ENCODE results near the gene MRPL28. TPM values are rescaled to one million over a fixed set of nuclear protein-coding genes. Genes with fewer than 3 reads are reported as not detected.
"Not testable (repeated sequence)": the region's sequence is repeated elsewhere in the genome, so short reads cannot be mapped to it uniquely, and the experiment has no call there.

The MRPL28 gene
- polyA plus RNA-seq, 4 donors = 62.6 to 93.5 (median 80.6) TPM

- no peak for DNase-seq (ENCODE audit: low read depth in 4 of 4, low spot score in 2 of 4)
Observed at GRCh38 chr16:375212-375611, 4.9 kb upstream of the MRPL28 start.

DNA sequence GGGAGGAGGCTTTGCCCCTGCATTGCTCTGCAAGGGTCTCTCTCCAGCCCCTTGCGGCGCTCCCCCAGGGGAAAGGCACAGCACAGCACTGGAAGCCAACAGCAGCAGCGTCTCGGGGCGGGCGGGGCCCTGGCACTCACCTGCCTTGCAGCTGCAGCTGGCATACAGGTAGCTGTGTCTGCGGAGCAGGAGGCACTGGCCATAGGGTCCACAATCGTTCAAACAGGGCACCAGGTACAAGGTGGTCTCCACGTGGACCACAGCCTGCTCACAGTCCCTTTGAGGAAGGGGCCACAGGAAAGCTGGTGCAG is 4.2 kb upstream of the MRPL28 start:
- no peak for DNase-seq (ENCODE audit: low read depth in 4 of 4, low spot score in 2 of 4)

DNA sequence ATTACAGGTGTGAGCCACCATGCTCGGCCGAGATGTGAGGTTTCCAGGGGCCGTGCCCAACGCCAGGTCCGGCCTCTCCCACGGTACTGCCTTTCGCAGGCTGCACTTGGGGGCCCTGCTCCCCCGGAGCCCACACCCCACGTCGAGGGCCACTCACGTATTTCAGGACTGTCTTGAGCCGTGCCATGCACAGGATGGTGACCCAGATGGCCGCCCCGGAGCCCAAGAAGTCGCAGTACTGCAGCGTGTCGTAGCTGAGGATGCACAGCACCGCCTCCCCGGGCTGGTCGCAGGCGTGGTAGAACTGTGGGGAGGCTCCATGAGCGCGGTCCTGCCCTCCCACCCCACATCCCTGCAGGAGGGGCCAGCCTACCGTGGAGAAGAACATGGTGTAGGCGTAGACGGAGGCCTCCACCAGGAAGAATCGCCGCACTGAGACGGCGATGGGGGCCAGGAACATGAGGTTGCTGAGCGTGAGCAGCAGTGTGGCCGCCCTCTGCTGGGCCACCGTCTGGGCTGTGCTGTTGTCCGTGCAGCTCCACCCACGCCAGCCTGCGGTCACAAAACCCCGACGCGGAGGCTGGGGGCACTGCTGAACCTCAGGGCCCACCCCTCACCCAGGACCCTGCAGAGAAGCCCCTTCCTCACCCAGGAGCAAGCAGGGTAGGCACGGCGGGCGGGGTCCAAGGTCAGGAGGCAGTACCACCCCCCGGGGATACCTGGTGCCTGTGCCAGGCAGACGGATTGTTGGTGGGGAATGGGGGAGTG is 3.7 kb upstream of the MRPL28 start:
- no peak for DNase-seq (ENCODE audit: low read depth in 4 of 4, low spot score in 2 of 4)

- DNase-seq (ENCODE audit: low read depth in 4 of 4, low spot score in 2 of 4) = no peak
Observed at GRCh38 chr16:373020-373598, 2.8 kb upstream of the MRPL28 start.

- no peak for DNase-seq (ENCODE audit: low read depth in 4 of 4, low spot score in 2 of 4)
Observed at GRCh38 chr16:372302-372983, 2.1 kb upstream of the MRPL28 start.

DNA sequence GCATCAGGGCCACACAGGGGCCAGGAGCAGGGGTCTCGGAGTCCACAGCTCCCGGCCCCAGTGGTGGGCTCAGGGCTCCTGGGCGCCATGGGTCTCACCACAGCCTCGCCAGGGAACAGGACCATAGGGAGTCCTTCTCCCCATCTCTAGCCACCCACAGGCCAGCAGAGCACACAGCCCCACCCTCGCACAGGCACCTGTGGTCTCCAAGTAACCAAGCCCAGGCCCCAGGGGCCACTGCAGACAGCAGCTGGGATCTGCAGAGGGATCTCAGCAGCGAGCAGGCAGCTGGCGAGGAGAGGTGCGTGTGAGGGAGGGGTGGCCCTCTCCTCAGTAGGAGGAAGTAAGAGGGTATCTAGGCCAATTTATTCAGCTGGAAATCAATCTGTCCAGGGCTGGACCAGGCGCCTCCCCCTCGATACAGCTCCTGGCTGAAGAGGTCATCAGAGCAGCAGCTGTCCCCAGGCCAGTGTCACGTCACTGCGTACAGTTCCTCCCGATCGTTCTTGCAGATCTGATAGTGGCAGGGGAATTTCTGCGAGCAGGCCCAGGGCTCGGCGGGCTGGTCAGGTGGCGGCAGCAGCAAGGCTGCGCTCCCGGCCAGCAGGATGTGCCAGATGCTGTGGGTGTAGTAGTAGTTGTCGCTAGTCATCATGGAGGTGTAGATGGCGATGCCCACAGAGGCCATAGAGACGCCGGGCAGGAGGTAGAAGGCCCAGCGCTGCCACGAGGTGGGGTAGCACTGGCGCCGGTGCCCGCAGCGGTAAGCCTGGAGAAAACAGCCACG is 1.4 kb upstream of the MRPL28 start:
- no peak for DNase-seq (ENCODE audit: low read depth in 4 of 4, low spot score in 2 of 4)

DNA sequence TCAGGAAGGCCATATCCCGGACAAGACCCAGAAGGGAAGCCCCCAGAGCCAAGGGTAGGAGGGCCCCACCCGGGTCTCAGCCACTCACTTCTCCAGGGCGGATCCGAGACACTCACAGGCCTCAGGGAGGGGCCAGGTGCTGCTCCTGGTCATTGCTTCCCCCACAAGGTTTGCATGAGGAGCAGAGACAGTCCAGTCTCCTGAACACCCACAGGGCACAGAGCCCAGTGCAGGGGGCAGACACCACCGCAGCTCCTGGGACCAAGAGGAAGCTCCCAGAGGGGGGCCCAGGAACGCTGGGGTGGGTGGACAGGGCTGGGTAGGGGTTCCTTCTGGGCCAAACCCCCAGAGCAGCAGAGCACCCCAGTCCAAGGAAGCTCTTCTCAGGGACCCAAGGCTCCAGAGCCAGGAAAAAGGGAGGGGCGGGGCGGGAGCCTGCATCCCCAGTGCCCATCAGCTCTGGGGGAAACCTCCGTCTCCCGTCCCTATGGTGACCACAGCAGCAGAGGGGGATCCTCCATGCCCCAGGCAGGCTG is 709 bp upstream of the MRPL28 start:
- no peak for DNase-seq (ENCODE audit: low read depth in 4 of 4, low spot score in 2 of 4)

DNA sequence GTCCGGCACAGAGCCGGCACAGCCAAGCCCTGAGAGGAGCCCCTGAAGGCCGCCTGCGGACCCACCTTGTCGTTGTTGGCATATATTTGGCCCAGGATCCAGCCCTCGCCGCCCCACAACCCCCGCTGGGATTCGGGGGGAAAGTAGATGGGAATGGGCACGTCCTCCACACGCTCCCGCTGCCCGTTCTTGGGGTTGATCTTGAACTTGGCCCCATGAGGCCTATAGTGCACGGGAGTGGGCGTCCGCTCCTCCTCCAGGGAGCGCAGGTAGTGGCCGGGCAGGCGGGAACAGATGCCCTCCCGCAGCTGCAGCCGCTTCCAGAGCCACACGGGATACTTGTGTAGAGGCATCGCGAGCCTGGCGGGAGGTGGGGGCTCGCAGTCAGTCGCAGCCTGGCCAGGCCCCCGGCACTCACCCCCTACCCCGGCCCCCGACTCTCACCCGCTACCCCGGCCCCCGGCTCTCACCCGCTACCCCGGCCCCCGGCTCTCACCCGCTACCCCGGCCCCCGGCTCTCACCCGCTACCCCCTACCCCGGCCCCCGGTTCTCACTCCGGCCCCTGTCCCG is 387 bp downstream of the MRPL28 start:
- no peak for DNase-seq (ENCODE audit: low read depth in 4 of 4, low spot score in 2 of 4)

GRCh38 chr16:369275-369865 is 968 bp downstream of the MRPL28 start:
- no peak for DNase-seq (ENCODE audit: low read depth in 4 of 4, low spot score in 2 of 4)

DNA sequence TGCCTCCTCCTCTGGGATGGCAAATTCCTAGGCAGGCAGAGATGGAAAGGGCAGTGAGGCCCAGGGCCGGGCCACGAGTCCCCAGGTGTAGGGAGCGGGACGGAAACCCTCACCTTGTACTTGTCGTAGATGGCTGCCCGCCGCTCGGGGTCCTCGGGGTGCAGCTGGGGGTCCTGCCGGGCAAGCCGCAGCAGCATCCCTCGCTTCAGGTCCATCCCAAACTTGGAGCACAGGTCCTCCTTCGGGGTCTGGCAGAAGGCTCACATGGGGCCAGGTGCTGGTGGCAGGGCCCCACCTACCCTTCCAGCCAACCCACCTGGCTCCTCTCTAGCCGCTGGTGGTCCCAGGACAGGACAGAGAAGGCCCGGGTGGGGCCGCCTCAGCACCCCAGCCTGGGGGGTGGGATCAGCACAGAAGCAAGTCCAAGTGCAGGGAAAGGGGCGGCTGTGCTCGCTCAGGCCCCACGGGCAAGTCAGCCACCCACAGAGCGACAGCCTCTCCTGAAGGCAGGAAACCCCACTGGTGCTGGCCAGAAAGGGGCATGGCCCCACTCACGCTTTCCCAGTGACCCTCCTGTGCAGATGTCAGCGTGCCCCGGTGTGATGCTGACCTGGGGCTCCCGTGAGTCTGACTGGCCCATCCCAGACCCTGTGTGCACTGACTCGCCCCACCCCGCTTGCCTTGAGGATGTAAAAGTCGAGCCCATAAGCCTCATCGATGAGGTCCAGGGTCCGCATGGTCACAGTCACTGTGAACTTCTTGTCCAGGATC is 1.8 kb downstream of the MRPL28 start:
- DNase-seq (ENCODE audit: low read depth in 4 of 4, low spot score in 2 of 4) = no peak

GRCh38 chr16:367333-367903 is 2.9 kb downstream of the MRPL28 start:
- DNase-seq (ENCODE audit: low read depth in 4 of 4, low spot score in 2 of 4) = no peak

- no peak for DNase-seq (ENCODE audit: low read depth in 4 of 4, low spot score in 2 of 4)
Observed at GRCh38 chr16:366476-366875, 3.9 kb downstream of the MRPL28 start.

GRCh38 chr16:364595-365491 is 5.5 kb downstream of the MRPL28 start:
- DNase-seq (ENCODE audit: low read depth in 4 of 4, low spot score in 2 of 4) = no peak

- no peak for DNase-seq (ENCODE audit: low read depth in 4 of 4, low spot score in 2 of 4)
Observed at GRCh38 chr16:363766-364490, 6.4 kb downstream of the MRPL28 start.

- DNase-seq (ENCODE audit: low read depth in 4 of 4, low spot score in 2 of 4) = no peak
Observed at GRCh38 chr16:363110-363765, 7.1 kb downstream of the MRPL28 start.

- not testable (repeated sequence) for DNase-seq (ENCODE audit: low read depth in 4 of 4, low spot score in 2 of 4)
Observed at GRCh38 chr16:362702-362999, 7.7 kb downstream of the MRPL28 start.
